HK-2 (cell line): ENCODE data around the gene SMG6.

Experiments
- DNase-seq: peaks from one replicate; pipeline ENCODE4 v3.0.0-alpha.2; 2018; ENCODE audit not compliant: unreplicated experiment

SMG6 gene

GRCh38 chr17:2076087-2076984 is 227.2 kb downstream of the SMG6 start:
- no peak for DNase-seq

GRCh38 chr17:2075336-2076086 is 228.1 kb downstream of the SMG6 start:
- DNase-seq = no peak

- DNase-seq = no peak
Observed at GRCh38 chr17:2074919-2075318, 228.7 kb downstream of the SMG6 start.

- no peak for DNase-seq
Observed at GRCh38 chr17:2071455-2072281, 231.9 kb downstream of the SMG6 start.

DNA sequence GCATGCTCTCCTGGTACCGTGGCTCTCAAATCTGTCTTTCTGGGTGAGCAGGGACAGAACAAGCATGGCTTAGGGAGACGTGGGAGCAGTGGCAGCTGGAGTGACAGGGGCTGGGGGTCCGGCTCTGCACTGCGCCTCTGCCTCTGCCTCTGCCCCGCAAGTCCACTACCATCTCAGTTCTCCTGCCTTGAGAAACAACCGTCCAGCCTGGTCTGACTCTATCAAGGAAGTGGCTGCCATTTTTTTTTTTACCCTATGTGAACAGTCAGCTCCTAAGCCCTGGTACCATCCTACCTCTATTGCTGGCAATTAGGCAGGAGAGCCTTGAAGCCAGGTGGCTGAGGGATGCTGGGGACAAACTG is 232.6 kb downstream of the SMG6 start:
- no peak for DNase-seq

DNA sequence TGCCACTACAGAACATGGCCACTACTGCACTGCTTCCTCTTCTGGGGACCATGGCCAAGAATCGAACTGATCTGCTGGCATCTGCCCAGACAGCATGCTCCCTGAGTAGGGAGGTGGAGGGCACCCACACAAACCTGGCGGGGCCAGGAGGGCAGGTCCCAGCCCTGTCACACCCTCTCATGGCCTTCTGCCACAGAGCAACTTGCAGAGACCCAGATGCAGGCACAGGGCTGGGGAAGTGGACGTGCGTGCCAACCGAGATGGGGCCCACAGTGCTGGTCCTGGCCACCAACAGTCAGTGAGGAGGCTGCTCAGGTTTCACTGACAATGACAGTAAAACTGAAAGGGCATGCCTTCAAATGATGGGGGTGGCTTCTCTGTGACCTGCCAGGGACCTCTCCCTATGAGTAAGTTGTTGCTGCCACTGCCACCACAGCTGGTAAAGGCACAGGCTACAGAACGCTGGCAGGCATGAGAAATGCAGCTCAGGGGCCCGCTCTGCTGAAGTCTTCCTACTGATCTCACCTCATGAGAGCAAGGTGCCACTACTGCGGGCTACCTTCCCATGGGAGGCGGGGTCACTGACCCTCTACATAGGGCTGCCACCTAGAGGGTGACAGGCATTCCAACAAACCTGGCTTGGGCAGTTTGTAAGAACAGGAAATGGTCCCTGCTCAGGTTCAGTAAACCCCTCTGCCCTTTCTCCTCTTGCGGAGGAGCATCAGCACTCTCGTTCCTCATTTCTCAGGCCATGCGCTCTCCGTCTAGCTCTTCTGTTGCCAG is 233.2 kb downstream of the SMG6 start:
- DNase-seq = no peak

DNA sequence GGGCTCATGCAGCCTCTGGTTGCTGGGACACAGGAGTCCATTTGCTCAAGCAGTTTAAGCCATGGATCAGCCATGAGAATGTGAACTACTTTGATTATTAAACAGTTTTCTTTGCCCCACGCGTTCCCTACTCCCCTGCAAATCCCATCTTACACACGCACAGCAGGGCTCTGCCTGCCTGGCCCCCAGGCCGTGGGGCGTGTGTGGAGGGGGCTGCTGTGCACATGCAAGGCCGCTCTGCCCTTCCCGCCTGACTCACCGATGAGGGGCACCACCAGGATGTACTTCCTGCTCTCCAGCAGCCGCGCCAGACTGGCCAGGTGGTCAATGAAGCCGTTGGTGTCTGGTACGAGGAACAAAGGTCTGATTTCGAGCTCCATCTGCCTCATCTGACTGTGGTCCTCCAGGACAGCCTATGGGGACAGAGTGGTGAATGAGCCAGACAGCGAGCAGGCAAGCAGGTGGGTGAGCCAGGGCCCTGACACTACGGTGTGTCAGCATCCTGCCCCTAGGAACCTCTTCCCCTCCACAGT is 235.0 kb downstream of the SMG6 start:
- no peak for DNase-seq

DNA sequence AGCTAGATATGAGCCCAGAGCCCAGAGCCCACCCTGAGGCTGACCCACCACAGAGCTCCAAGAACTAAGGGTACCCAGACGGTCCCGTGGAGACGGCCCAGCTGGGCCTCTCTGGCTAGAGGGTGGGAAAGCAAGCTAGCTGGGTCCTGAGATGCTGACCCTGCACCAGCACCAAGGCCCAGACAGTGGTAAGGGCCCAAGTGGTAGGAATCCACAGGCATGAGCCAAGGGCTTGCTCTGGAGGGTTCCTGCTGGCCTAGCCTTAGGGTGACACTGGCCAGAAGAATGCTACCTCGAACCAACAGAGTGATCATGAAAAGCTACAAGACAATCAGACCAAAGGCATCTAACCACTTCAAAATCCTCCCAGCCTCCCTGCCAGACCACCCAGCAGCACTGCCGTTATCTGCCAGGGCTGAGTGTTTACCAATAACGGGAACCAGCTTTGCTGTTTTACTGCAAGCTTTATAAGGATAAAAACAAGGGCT is 235.5 kb downstream of the SMG6 start:
- no peak for DNase-seq

GRCh38 chr17:2067608-2068024 is 236.0 kb downstream of the SMG6 start:
- no peak for DNase-seq

- no peak for DNase-seq
Observed at GRCh38 chr17:2067048-2067561, 236.5 kb downstream of the SMG6 start.

- DNase-seq = no peak
Observed at GRCh38 chr17:2065949-2066400, 237.6 kb downstream of the SMG6 start.

- DNase-seq = no peak
Observed at GRCh38 chr17:2064980-2065785, 238.4 kb downstream of the SMG6 start.

DNA sequence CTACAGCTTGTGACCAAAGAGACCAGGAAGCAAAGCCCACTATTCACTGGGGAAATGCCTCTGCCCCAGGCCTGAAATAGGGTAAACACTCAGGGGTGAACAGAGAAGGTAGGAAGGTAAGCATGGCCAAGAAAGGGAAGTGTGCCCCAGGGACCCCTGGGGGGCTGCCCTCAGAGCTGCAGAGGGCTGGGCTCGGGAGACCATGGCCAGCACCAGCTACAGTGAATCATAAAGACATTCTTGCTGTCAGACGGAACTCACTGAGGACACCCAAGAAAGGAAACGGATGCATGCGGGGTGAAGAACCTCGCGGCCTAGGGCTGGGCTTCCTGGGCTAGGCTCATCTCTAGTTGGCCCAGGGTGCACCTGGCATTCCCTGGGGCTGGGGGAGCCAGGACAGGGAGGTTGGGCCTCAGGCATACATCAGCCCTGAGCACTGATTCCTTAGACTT is 239.0 kb downstream of the SMG6 start:
- no peak for DNase-seq

DNA sequence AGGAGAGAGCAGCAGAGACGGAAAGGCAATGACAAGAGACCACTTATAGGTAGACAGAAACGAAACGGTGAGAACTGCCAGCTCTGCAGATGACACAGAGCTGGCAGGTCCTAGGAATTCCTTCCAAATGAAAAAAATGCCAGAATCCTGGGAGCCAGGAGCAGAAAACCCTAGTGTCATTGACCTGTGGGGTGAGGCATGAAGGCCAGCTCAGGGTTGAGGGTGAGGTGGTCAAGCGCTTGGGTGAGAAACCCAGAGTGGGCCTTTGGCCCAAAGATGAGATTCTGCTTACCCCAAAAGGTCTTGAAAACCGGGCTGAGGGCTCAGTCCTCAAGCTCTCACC is 239.5 kb downstream of the SMG6 start:
- no peak for DNase-seq

GRCh38 chr17:2063261-2064146 is 240.1 kb downstream of the SMG6 start:
- DNase-seq = no peak

DNA sequence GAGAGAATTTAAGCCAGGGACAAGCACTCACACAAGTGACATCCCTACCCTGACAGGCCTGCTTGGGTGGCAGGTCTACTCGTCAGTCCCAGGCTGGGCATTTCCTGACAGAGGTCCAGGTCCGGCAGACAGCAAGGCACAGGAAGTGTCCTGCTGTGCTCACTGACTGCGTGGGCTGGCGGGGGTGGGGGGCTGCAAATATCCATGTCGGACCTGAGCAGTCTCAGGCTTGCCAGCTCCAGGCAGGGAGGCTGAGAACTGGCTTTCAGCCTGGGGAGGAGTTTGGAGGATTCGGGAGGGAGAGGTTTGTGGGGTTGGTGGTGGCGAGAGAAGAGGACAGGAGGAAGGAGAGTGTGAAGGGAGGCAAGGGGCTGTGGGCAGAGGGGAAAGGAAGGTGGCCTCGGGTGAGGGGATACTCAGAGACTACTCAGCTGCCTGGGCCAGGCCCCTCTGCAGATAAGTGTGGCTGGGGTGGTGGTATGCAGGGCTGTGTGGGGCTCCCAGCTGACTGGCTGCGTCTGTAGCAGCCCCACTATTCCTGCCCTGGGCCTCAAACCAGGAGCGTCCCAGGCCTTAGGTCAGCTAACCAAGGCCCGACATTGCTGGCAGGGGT is 240.9 kb downstream of the SMG6 start:
- peak; percentile 53 for DNase-seq

GRCh38 chr17:2061441-2061958 is 242.1 kb downstream of the SMG6 start:
- DNase-seq = no peak
